Activated effector memory CD4-positive, alpha-beta T cell treated with Interleukin-2 at 50 U/mL for 16 hours (primary cell): Measurements from ENCODE around the gene SLC7A5.
"Not testable (repeated sequence)": the region's sequence is repeated elsewhere in the genome, so short reads cannot be mapped to it uniquely, and the experiment has no call there.

Experiments
- DNase-seq: peaks from one replicate; pipeline ENCODE4 v3.0.0-alpha.2; 2020

Gene SLC7A5

GRCh38 chr16:87789437-87790291, 79.6 kb downstream of the SLC7A5 start:
- DNase-seq = no peak

DNA sequence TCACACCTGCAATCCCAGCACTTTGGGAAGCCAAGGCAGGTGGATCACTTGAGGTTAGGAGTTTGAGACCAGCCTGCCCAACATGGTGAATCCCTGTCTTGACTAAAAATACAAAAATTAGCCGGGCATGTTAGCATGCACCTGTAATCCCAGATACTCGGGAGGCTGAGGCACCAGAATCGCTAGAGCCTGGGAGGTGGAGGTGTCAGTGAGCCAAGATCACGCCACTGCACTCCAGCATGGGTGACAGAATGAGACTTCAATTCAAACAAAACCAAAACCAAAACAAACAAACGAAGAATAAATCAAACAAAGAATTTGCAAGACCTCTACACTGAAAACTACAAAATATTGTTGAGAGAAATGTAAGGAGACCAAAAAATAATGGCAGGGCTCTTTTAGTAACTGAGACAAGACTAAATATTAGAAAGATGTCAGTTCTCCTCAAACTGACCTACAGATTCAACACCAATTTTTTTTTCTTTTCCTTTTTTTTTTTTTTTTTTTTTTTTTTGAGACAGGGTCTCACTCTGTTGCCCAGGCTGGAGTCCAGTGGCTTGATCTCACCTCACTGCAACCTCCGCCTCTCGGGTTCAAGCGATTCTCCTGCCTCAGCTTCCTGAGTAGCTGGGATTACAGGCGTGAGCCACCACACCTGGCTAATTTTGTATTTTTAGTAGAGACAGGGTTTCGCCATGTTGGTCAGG, 80.4 kb downstream of the SLC7A5 start:
- not testable (repeated sequence) for DNase-seq

DNA sequence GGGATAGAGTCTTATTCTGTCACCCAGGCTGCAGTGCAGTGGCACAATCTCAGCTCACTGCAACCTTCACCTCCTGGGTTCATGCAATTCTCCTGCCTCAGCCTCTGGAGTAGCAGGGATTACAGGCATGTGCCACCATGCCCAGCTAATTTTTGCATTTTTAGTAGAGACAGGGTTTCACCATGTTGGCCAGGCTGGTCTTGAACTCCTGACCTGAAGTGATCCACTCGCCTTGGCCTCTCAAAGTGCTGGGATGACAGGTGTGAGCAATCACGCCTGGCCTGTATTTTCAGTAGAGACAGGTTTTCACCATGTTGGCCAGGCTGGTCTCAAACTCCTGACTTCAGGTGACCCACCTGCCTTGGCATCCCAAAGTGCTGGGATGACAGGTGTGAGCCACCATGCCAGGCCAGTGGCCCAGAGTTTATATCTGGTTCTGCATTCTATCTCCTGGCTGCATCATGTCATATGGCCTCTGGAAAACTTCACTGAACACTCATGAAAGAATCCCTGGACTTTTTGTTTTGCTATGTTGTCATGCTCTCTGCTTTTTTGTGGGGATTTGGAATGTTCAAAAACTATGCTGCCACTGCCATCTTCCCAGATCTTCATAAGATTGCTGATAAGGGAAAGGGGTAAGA, 81.7 kb downstream of the SLC7A5 start:
- not testable (repeated sequence) for DNase-seq

DNA sequence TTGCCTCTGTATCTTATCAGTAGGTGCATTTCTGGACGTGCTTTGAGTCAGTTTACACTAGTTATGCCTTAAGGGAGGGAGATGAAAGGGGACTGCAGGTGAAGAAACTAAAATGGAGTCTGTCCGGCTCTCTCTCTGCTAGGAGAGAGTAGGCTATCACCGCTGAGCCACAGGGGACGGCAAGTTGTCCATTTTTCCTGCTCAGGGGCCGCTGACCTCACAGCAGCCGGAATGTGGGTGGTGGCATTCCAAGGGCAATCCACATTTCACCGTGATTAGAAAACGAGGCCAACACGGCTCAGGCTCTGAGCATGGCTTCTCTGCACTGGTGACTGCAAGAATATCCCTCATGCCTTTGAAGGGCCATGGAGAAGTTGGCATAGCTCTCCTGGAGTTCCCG, 84.5 kb downstream of the SLC7A5 start:
- no peak for DNase-seq

DNA sequence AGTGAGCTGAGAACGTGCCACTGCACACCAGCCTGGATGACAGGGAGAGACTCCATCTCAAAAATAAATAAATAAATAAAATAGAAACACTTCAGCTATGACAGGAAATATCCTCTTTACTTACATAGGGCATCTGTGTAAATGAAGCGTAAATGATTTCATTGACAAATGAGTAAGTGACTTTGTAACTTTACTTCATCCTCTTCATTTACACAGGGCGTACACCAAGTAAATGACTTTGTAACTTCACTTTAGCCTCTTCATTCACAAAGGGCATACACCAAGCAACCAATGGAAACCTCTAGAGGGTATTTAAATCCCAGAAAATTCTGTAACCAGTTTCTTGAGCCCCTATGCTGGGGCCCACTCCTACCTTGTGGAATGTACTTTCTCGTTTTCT, 87.3 kb downstream of the SLC7A5 start:
- DNase-seq = no peak

DNA sequence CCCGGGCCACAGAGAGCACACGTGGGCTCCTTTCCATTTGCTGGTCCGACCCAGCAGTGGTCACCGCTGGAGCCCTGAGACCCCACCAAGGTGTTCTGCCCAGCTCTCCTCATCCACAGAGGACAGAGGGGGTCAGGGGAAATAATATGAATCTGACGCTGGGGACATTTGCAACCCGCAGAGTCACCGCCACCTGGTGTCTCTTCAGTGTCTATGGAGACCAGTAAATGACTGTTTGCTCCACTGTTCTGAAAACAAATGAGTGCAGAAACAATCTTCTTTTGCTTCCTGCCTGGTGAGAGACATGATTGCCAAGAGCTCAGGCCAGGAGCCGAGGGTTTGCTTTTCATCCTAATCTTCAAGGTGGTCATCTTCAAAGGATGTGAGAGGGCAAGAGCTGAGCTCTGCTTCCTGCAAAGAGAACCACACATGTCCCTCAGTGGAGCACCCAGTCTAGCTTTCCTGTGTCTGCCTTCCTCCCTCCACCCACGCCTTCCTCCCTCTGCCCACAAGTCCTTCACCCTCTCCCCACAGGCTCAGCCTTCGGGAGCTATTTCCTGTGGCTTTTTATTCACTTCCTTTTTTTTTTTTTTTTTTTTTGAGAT, 88.8 kb downstream of the SLC7A5 start:
- DNase-seq = peak; percentile 21
